Large intestine (tissue), 12 donors: Measurements from ENCODE around the gene INPP5D. TPM values are rescaled to one million over a fixed set of nuclear protein-coding genes. Genes with fewer than 3 reads are reported as not detected.

Experiments
- DNase-seq, 2 donors: peaks; one replicate each; pipeline versions ENCODE4 v3.0.0 to v3.0.0-alpha.2; 2013
- H3K27ac ChIP-seq: one replicate; pipeline ENCODE4 v1.5.1; 2013; ENCODE audit warnings: low read length
- H3K27me3 ChIP-seq: 2 replicates; pipeline ENCODE4 v1.6.1; 2013; ENCODE audit warnings: low read length; ENCODE audit not compliant: control insufficient read depth, insufficient read depth
- H3K36me3 ChIP-seq: 2 replicates; pipeline ENCODE4 v1.6.1; 2013; ENCODE audit warnings: low read length; ENCODE audit not compliant: control insufficient read depth, insufficient read depth
- H3K4me1 ChIP-seq: one replicate; pipeline ENCODE4 v1.6.1; 2013; ENCODE audit warnings: low read length; ENCODE audit not compliant: control insufficient read depth, insufficient read depth
- H3K4me3 ChIP-seq: one replicate; pipeline ENCODE4 v1.5.1; 2013; ENCODE audit warnings: low read length
- H3K9me3 ChIP-seq: one replicate; pipeline ENCODE4 v1.6.1; 2013; ENCODE audit warnings: mild to moderate bottlenecking, low read depth, low read length, moderate library complexity; ENCODE audit not compliant: control insufficient read depth
- WGBS: methylation state at CpG from one replicate; pipeline ENCODE4 v1.1.5; 2013; ENCODE audit warnings: low lambda C conversion rate; ENCODE audit not compliant: insufficient coverage; 5-methylcytosine and 5-hydroxymethylcytosine counted together
- long read RNA-seq, 11 donors: transcript quantifications; one replicate each; lab custom pipeline, GENCODE V29; 2026
- polyA plus RNA-seq: library from polyadenylated mRNA; unstranded; fragments of 120-200 nt; gene quantifications from one replicate; pipeline ENCODE4 v1.2.1, GENCODE V29; 2013

Gene INPP5D
- polyA plus RNA-seq, result 12.6 TPM
- long read RNA-seq, donor 1, result 0 reads
- long read RNA-seq, donor 2, result 0 reads
- long read RNA-seq, donor 3, result 0 reads
- long read RNA-seq, donor 4, result 0 reads
- long read RNA-seq, donor 5, result 0 reads
- long read RNA-seq, donor 6, result 0 reads
- long read RNA-seq, donor 7, partial matches to known transcripts, result 6 of 7 reads
- long read RNA-seq, donor 7, other reads (novel, unspliced or antisense), result 0 of 7 reads
- long read RNA-seq, donor 8, partial matches to known transcripts, result 0 of 1 reads
- long read RNA-seq, donor 8, other reads (novel, unspliced or antisense), result 0 of 1 reads
- long read RNA-seq, donor 9, result 0 reads
- long read RNA-seq, donor 10, result 0 reads
- long read RNA-seq, donor 11, result 0 reads

- no CpG with 5 or more reads among the region's 26 CpGs for WGBS
- H3K27ac ChIP-seq, result peak within 1 kb of the TSS; percentile 77
Measured at GRCh38 chr2:233059797-233060500, at the start of gene INPP5D. TSS of gene INPP5D (plus strand) at chr2:233060342. CDS start at chr2:233060479, 137 bp downstream.

GRCh38 chr2:233010569-233011267 lies 49.4 kb upstream of the INPP5D start:
- H3K9me3 ChIP-seq, result no peaks in the 10 kb centered on the region
- no peak for DNase-seq
- WGBS, result no CpG with 5 or more reads among the region's 9 CpGs
- no peak overlapping the region for H3K27ac ChIP-seq
- H3K27me3 ChIP-seq, result no peaks in the 10 kb centered on the region
- H3K4me3 ChIP-seq, result no peak overlapping the region
- peaks cover 10% of the 10 kb centered on the region for H3K4me1 ChIP-seq
- H3K36me3 ChIP-seq, result no peaks in the 10 kb centered on the region

More at GRCh38 chr2:233059797-233060500, at the start of gene INPP5D:
- Histone ChIP-seq H3K9me3 (peaks cover 5% of the 10 kb centered on the region), H3K27me3 (no peaks in the 10 kb centered on the region), H3K4me1 (peaks cover 41% of the 10 kb centered on the region), H3K4me3 (peak within 1 kb of the TSS; percentile 24), H3K36me3 (no peaks in the 10 kb centered on the region)
- DNase-seq, result no peak

- H3K4me3 ChIP-seq, result no peak overlapping the region
- no peaks in the 10 kb centered on the region for H3K36me3 ChIP-seq
- no peaks in the 10 kb centered on the region for H3K27me3 ChIP-seq
- WGBS, result 100% methylated on average over 1 of the region's 6 CpGs
- H3K9me3 ChIP-seq, result no peaks in the 10 kb centered on the region
- DNase-seq, result no peak
- H3K4me1 ChIP-seq, result peaks cover 10% of the 10 kb centered on the region
- H3K27ac ChIP-seq, result no peak overlapping the region
Measured at GRCh38 chr2:233011268-233011650, 48.9 kb upstream of the INPP5D start.

DNA sequence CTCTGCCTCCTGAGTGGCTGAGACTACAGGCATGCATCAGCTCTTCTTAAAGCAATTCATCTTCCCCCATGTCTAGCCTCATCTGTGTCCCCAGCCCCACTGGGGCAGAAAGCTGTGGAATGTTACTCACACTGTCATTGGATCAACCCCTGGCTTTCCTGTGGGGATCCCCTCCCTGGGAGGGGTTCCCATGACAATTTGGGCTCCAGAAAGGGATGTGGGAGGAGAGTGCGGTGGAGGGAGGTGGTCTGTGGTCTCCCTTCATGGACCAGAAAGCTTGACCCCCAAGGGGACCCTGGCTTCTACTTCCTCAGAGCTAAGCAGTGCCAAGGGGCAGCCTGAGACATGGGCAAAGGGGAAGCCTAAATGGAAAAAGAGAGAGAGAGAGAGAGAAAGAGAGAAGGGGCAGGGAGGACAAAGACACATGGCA lies 48.4 kb upstream of the INPP5D start:
- WGBS, result no CpG with 5 or more reads among the region's 1 CpG
- no peak overlapping the region for H3K4me3 ChIP-seq
- peaks cover 10% of the 10 kb centered on the region for H3K4me1 ChIP-seq
- no peak for DNase-seq
- H3K27me3 ChIP-seq, result no peaks in the 10 kb centered on the region
- no peaks in the 10 kb centered on the region for H3K36me3 ChIP-seq
- H3K27ac ChIP-seq, result no peak overlapping the region
- H3K9me3 ChIP-seq, result no peaks in the 10 kb centered on the region

DNA sequence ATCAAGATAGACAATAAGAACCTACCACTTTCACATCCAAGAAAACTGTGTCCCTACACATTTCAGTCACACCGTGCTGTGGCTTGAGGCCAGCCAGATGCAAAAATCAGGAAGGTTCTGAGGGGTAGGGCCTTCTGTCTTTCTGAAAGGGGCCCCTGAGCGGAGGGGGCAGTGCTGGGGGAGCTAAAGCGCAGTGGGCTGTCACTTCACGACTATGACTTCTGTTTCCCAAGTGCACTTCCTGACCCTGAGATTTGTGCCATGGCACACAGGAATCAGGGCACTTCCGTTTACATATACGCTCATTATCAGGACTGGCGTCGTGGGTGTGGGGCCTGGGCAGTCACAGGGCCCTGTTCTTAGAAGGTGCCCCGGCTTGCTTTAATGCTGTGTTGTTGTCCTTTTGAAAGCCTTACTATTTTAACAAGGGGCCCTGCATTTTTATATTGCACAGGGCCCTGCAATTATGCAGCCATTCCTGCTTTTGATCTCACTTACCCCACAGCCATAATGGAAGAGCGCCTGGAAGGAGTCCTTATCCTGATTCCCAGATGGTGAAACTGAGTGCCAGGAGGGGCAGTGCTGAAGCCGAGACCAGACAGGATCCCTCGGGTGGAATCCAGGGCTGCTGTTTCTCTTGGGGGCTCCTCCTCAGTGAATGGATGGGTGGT lies 47.7 kb upstream of the INPP5D start:
- DNase-seq, result peak; percentile 21 to 72
- WGBS, result no CpG with 5 or more reads among the region's 12 CpGs
- H3K27ac ChIP-seq, result peak overlapping the region; percentile 42

GRCh38 chr2:233013027-233013461 lies 47.1 kb upstream of the INPP5D start, which contains the start of gene NGEF:
TSS of gene NGEF (minus strand) at chr2:233013256. CDS start at chr2:232974890, 38,366 bp downstream.
- Histone ChIP-seq H3K9me3 (no peaks in the 10 kb centered on the region), H3K27ac (peak within 1 kb of the TSS; percentile 42), H3K27me3 (no peaks in the 10 kb centered on the region), H3K4me3 (peak within 1 kb of the TSS; percentile 5), H3K36me3 (no peaks in the 10 kb centered on the region), H3K4me1 (peaks cover 10% of the 10 kb centered on the region)
- WGBS, result no CpG with 5 or more reads among the region's 12 CpGs
- peak; percentile 76 to 88 for DNase-seq

More for the DNA sequence above, 47.7 kb upstream of the INPP5D start:
- Histone ChIP-seq H3K4me3 (peak overlapping the region; percentile 5), H3K36me3 (no peaks in the 10 kb centered on the region), H3K4me1 (peaks cover 10% of the 10 kb centered on the region), H3K27me3 (no peaks in the 10 kb centered on the region), H3K9me3 (no peaks in the 10 kb centered on the region)

- H3K27me3 ChIP-seq, result no peaks in the 10 kb centered on the region
- no peaks in the 10 kb centered on the region for H3K36me3 ChIP-seq
- peaks cover 10% of the 10 kb centered on the region for H3K4me1 ChIP-seq
- no peak overlapping the region for H3K27ac ChIP-seq
- no peak for DNase-seq
- no CpG with 5 or more reads among the region's 1 CpG for WGBS
- H3K4me3 ChIP-seq, result no peak overlapping the region
- H3K9me3 ChIP-seq, result no peaks in the 10 kb centered on the region
Measured at GRCh38 chr2:233013650-233014049, 46.5 kb upstream of the INPP5D start.

GRCh38 chr2:233015019-233015645 lies 45.0 kb upstream of the INPP5D start:
- no peak for DNase-seq
- Histone ChIP-seq H3K4me1 (peaks cover 10% of the 10 kb centered on the region), H3K4me3 (no peak overlapping the region), H3K9me3 (no peaks in the 10 kb centered on the region), H3K36me3 (no peaks in the 10 kb centered on the region), H3K27me3 (no peaks in the 10 kb centered on the region), H3K27ac (no peak overlapping the region)
- 100% methylated on average over 1 of the region's 1 CpG for WGBS

DNA sequence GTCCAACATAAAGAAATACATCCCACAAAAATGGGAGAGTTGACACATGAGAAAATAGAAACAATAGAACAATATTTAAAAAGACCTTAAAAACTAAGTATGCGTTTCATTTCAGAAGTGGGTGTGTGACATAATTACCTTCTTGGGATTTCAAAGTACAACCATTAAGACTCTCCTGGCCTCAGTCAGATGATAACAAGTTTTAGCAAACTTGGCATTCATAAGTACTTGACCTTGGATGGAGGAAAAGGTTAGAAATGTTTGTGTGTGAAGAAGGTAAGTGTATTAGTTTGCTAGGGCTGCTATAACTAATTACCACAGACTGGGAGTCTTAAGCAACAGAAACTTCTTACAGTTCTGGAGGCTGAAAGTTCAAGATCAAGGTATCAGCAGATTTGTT lies 42.2 kb upstream of the INPP5D start:
- Histone ChIP-seq H3K36me3 (no peaks in the 10 kb centered on the region), H3K4me1 (peaks cover 5% of the 10 kb centered on the region), H3K27ac (peak overlapping the region; percentile 39), H3K4me3 (no peak overlapping the region), H3K9me3 (no peaks in the 10 kb centered on the region), H3K27me3 (no peaks in the 10 kb centered on the region)
- DNase-seq, result peak; percentile 42 to 62
- WGBS, result 43% methylated on average over 1 of the region's 1 CpG
